Stimulated activated CD4-positive, alpha-beta T cell treated with anti-CD3 and anti-CD28 coated beads, TNF-alpha, amount 100 ng/mL, for 4 hours (primary cell): ENCODE results near the gene PLA2G12B.
"Not testable (repeated sequence)": the region's sequence is repeated elsewhere in the genome, so short reads cannot be mapped to it uniquely, and the experiment has no call there.

Source experiments
- DNase-seq, 3 experiments: peaks; one replicate each; pipeline ENCODE4 v3.0.0-alpha.2; 2020; ENCODE audit warnings: low read depth in 3 of 3

Gene PLA2G12B

GRCh38 chr10:72935361-72935760, 19.2 kb downstream of the PLA2G12B start:
- no peak for DNase-seq

GRCh38 chr10:72932259-72933015, 22.2 kb downstream of the PLA2G12B start:
- DNase-seq: no peak

- no peak for DNase-seq
These were observed 24.3 kb downstream of the PLA2G12B start for GRCh38 chr10:72930276-72930675.

GRCh38 chr10:72928798-72929197, 25.8 kb downstream of the PLA2G12B start:
- DNase-seq: no peak

- DNase-seq: no peak
These were observed 27.1 kb downstream of the PLA2G12B start for GRCh38 chr10:72927485-72927884.

- DNase-seq: no peak
These were observed 28.6 kb downstream of the PLA2G12B start for GRCh38 chr10:72925951-72926465.

- no peak for DNase-seq
These were observed 30.3 kb downstream of the PLA2G12B start for GRCh38 chr10:72924351-72924750.

GRCh38 chr10:72921147-72921683, 33.4 kb downstream of the PLA2G12B start:
- DNase-seq: not testable (repeated sequence)

- no peak for DNase-seq
These were observed 36.3 kb downstream of the PLA2G12B start for GRCh38 chr10:72918352-72918751.

- DNase-seq: not testable (repeated sequence)
These were observed 36.7 kb downstream of the PLA2G12B start for GRCh38 chr10:72917803-72918332.

- DNase-seq: not testable (repeated sequence)
These were observed 37.4 kb downstream of the PLA2G12B start for GRCh38 chr10:72917201-72917600.

GRCh38 chr10:72913287-72913686, 41.3 kb downstream of the PLA2G12B start:
- no peak for DNase-seq

- no peak for DNase-seq
These were observed 41.9 kb downstream of the PLA2G12B start for GRCh38 chr10:72912736-72913135.

GRCh38 chr10:72911758-72912157, 42.8 kb downstream of the PLA2G12B start:
- no peak for DNase-seq

- DNase-seq: no peak
These were observed 43.9 kb downstream of the PLA2G12B start for GRCh38 chr10:72910705-72911104.

- DNase-seq: no peak
These were observed 48.2 kb downstream of the PLA2G12B start for GRCh38 chr10:72906446-72906845.

- no peak for DNase-seq
These were observed 49.8 kb downstream of the PLA2G12B start for GRCh38 chr10:72904806-72905205.

GRCh38 chr10:72903941-72904446, 50.6 kb downstream of the PLA2G12B start:
- DNase-seq: not testable (repeated sequence)

GRCh38 chr10:72899545-72899944, 55.1 kb downstream of the PLA2G12B start:
- DNase-seq: no peak

- DNase-seq: no peak
These were observed 56.0 kb downstream of the PLA2G12B start for GRCh38 chr10:72898616-72899015.

- DNase-seq: no peak
These were observed 59.3 kb downstream of the PLA2G12B start for GRCh38 chr10:72895236-72895850.

- no peak for DNase-seq
These were observed 61.3 kb downstream of the PLA2G12B start, which contains the start of gene OIT3 for GRCh38 chr10:72893136-72893798. Gene OIT3, plus strand, starts transcription at chr10:72893739. Its CDS starts 60 bp downstream, at chr10:72893799.
